COLO829 (cell line): ENCODE results near the gene FASTKD3.

Experiments used
- DNase-seq: peaks from one replicate; pipeline ENCODE4 v3.0.0; 2012; ENCODE audit warnings: low spot score

FASTKD3 gene

DNA sequence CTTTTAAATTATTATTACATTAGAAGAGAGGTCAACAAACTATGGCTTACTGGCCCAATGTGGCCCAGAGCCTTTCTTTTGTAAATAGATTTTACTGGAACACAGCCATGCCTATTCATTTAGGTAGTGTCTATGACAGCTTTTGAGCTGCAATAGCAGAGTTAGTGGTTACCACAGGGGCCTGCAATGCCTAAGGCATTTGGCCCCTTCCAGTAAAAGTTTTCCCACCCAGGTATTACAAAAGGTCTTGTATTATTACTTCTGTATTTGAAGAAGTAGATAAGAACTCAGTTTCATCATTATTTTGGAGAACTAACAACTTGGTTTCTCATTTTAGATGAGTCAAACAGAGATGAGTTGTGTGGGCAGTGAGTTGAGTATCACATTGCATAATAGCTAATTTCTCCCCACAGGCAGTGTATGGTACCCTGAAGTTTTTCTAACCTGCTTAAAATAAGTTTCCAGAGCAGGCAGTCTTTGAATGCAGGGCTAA, 9.6 kb upstream of the FASTKD3 start:
- DNase-seq: no peak

DNA sequence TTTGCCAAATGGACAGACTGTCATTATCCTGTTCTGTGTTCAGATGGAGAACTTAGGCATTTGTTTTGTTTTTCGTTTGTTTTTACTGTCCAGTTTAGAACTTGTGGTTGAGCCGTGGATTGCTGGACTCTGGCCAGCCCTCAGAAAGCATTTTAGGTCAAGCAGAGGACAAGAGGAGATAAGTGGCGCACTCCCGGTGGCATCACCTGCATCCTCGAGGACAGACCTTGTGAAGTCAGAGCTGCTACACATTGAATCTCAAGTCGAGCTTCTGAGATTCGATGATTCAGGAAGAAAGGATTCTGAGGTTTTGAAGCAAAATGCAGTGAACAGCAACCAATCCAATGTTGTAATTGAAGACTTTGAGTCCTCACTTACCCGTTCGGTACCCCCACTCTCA, 9.0 kb upstream of the FASTKD3 start:
- no peak for DNase-seq

DNA sequence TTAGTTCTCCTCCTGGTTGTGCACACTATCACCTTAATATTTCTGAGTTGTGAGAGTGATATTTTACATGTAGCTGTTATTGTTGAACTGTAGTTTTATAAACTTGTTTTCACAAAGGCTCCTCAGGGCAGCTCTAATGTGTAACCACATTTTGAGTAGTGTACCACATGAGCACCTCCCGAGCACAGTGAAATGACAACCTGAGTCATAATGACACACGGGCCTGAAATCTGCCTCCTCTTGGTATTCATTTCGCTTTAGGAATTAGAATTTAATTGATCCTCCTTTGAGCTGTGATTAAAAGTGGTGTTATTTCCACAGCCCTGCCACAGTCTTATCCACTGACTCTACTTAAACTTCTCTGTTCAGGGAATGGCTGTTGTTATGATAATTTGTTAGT, 8.0 kb upstream of the FASTKD3 start:
- DNase-seq: no peak

DNA sequence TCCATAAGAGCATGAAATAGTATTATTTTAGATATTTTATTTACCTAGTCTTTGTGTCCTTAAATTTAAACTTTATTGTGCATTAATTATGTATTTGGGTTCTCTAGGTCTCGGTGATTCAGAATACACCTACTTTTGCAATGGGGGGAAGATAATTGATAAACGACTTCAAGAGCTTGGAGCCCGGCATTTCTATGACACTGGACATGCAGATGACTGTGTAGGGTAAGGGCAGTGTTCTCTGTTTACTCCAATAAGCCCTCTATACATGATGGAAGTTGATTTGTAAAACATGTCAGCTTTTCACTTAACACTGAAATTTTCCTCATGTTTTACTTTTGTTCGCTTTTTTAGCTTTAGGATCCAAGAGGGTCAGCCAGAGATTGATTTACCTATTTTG, 6.3 kb upstream of the FASTKD3 start:
- DNase-seq: no peak

DNA sequence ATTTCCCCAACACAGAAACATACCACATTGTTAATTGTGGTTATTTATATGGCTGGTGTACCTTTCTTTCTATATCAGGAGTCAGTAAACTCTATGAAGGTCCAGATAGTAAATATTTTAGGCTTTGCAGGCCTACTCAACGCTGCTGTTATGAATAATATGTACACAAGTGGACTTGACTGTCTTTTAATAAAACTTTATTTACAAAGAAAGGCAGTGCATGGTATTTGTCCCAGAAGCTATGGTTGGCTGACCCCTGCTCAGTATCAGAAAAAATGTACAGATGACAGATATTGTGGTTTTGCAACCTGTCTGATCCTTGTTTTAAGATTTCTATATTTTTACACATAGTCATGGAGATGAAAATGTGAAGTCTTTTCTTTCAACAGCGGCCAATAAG, 5.8 kb upstream of the FASTKD3 start:
- no peak for DNase-seq

DNA sequence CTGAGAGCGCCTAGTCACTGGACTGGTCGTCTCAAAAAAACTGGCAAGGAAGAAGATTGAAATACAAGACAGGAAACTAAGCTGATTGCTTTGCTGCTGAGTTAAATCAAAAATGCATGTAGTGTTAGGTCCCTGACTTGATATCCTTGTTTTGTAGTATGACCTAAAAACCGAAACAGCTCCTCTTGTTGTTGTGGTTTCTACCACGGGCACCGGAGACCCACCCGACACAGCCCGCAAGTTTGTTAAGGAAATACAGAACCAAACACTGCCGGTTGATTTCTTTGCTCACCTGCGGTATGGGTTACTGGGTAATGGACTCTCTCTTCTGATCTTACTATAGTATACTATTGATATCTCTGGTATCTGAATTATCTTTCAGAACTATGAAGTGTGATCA, 4.4 kb upstream of the FASTKD3 start:
- DNase-seq: no peak

DNA sequence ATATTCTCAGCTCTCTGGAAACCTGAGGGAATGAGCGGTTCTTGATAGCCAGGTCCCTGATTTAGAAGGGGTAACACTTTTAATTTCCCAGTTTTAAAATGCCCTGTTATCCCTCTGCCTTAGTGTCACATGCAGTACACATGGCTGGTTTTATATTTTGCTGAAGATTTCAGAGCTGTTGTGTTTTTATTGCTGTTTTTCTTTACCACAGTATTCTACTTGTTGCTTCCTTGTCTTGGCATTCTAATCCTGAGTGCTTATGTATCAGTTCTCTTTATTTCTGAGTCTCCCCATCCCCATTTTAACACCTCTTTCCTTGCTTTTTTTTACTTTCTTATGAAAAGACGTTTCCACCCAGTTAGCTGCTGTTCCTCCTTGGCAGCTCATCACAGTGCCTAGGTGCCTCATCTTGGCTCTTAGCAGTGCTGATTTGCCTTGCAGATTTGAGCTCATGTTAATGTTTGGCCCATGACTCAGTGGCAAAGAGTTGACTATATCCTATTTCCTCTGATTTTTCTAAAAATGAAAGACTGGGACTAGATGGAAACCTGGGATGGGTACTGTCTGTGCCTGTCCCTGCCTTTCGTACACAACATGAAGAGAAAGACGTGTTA, 3.8 kb upstream of the FASTKD3 start:
- no peak for DNase-seq

DNA sequence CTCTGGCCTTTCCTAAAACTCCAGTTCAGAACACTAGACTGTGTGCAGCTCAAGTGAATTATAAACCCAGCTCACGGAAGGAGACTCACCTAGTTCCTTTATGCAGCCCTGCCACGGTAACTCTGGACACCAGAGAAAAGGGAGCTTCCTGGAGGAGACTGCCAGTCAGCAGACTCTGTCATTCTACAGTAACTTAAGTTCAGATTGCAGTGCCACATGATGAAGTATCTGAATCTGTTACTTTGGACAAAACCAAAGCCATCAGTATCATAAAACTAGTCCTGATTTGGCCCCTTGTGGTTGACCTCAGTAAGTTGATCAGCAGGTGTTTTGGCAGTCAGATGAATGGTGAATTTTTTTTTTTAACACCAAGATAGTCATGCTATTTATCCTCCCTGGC, 2.8 kb upstream of the FASTKD3 start:
- no peak for DNase-seq

DNA sequence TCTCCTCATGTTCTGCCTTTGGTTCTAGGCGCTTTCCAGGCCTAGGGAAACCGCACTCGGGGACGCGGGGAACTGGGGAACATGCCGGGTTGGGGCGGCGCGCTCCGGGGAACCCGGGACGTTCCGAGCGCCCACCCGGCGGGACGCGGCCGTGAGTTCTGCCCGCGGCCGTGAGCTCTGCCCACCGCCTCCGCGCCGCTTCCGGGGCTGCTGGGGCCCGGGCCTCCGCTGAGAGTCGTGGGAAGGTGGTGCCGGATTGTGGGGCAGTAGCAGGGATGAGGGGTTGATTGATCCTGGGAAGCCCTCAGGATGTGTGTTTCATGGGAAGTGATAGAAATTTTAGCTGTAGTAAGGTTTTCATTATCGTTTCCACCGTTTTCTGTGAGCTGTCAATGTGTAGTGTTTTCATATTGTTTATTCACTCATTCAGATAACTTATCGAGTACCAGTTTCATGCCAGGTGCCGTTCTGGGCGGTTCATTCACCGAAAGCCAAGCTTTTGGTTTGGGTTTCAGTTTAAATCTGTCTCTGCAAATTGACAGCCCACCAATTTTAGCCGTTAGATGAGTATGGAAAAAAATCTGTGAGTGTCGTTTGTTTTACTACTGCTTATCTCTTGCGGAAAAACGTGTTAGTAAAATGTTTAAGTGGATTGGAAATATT, 774 bp upstream of the FASTKD3 start:
- no peak for DNase-seq

DNA sequence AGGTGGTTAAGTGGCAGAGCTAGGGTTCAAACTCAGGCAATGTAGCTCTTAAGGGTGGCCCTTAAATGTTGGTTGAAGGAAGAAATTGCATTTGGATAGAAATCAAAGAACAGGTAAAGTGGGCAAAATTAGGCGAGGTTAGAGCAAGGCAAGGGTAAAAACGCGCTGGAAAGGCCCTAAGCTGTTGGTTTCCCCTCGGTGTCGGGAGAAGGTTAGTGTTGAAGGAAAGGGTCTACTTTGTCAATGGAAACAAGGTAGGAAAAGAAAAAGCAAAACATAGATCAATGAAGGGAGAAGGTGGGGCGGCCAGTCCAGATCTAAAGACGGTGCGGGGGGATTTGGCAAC, 431 bp downstream of the FASTKD3 start:
- DNase-seq: no peak

DNA sequence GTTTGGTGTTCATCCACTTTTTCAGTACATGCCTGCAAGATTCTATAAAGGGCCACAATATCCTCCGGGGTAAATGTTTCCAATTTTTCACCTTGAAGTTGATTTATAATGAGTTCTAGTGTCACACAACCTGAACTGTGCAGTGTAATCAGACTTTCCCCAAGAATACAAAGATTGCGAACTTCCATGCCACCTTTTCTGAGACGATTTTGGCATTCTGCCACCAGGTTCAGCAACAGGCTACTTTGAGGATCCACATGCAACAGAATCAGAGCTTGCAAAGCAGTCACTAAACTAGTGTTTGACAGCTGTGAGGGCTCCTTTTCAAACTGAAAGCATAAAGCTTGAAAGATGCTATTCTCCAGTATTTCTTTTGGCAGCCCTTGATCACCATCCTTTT, 1.6 kb downstream of the FASTKD3 start:
- no peak for DNase-seq

DNA sequence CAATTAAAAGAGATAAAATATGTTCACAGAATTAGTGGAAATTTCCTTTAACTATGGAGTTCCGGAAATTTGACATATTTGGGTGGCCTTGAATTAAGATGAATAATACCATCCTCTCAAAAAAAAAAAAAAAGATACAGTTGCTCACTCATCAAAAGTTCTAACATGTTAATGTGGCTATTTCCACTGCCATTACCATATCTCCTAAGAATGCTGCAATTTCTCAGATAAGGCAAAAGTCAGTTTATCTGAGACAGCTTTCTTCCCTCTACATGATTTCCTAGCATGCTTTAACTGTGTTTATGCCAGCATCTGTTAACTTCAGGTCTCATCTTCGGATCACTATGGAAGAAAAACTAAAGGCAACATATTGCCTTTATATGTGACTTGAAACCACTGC, 2.6 kb downstream of the FASTKD3 start:
- DNase-seq: no peak

DNA sequence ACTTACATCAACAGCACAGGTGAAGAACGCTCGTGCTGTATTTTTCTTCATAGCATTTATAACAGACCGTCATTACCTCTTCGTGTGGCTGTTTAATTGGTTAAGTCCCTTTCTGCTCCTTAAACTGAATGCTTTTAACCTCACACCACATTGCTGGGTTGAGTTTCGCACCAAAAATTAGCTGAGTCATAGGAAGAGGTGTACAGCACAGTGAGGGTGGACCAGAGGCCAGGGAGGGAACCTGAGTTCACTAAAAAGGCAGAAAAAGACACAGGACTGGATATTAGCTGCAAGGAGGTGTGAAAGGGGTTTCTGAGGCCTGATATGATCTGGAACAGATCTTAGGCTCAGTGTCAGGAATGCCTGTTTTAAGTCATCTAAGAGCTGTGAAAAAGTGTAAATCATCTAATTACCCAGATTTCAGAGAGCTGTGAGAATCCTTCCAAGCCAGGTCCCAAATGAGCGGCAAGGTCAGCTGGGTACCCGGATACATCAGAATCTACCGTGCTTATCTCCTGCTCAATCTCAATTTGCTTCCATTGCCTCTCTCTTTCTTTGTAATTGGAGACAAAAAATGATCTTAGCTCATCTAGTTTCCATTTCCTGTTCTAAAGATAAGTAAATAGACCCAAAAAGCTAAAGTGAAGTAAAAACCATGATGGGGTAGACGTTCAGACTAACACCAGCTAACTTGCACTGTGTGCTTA, 10.8 kb downstream of the FASTKD3 start:
- DNase-seq: no peak

DNA sequence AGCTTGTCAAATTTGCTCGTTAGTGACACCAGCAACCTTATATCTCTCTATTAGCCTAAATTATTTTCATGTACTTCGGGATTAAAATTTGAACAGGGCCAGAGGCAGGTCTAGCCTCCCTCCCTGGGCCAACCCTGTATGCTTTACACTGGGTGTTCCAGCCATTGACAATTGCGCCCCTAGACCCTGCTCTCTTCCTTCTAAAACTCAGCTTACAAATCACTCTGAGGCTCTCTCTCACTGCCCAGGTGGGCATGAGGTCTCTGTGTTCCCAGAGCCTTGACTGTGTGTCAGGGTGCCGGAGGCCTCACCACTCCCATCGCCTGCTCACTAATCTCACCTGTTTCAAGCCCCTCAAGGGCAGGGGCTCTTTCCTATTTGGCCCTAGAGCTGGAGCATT, 11.5 kb downstream of the FASTKD3 start:
- no peak for DNase-seq

DNA sequence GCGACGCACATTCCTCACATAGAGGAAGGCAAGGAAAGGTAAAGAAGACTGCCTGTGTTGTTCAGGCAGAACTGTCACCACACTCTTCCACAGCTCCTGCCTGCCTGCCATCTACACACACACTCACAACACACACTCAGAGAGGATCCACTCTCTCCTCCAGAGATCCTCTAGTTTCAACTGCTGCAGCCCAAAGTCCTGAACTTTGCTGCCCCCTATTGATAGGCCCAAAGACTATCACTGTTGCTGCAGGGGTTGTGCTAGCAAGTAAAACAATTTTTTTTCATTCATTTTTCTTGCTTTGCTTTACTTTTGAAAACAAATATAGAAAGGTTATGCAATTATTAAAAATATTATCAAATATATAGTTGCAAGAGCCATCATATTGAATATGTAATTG, 12.0 kb downstream of the FASTKD3 start:
- no peak for DNase-seq

DNA sequence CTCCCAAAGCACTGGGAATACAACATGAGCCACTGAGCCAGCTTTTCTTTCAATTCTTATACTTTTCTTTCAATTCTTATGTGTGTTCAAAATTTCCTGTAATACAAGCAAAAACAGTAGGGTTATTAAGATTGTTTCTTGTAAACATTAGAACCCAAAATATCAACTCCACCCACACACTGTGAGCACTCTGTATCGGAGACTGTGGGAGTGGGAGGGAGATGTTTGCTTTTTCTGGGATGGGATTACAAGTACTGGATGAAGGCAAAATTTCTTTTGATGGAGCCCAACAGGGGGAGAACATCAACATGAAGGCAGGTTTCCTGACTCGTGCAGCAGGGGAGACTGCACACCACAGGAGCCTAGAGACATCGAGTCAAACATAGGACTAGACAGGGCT, 13.2 kb downstream of the FASTKD3 start:
- DNase-seq: no peak

DNA sequence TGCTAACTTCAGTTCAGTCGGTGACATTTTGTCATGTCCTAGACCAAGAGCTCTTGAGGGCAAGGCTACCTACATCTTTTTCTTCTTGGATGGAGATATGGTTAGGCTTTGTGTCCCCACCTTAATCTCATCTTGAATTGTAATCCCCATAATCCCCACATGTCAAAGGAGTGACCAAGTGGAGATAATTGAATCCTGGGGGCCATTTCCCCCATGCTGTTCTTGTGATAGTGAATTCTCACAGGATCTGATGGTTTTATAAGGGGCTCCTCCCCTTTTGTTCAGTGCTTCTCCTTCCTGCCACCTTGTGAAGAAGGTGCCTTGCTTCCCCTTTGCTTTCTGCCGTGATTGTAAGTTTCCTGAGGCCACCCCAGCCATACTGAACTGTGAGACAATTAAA, 15.8 kb downstream of the FASTKD3 start:
- DNase-seq: no peak

DNA sequence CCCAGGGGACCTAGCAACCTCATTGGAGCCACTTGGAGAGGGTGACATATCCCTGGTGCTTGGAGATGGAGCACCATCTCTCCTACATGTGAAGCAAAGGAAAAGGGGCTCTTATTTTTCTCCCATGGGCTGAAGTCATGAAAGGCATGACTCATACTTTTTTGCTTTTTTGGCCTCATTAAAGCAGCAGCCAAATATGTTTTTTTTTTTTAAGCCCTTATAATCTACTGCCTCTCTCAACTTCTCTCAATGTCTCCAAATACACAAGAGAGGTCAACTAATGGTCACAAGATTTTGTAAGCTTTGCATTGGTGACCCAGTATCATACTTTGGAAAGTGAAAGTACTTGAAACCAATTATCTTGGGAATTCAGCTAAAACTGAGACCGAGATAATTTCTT, 16.3 kb downstream of the FASTKD3 start:
- no peak for DNase-seq

DNA sequence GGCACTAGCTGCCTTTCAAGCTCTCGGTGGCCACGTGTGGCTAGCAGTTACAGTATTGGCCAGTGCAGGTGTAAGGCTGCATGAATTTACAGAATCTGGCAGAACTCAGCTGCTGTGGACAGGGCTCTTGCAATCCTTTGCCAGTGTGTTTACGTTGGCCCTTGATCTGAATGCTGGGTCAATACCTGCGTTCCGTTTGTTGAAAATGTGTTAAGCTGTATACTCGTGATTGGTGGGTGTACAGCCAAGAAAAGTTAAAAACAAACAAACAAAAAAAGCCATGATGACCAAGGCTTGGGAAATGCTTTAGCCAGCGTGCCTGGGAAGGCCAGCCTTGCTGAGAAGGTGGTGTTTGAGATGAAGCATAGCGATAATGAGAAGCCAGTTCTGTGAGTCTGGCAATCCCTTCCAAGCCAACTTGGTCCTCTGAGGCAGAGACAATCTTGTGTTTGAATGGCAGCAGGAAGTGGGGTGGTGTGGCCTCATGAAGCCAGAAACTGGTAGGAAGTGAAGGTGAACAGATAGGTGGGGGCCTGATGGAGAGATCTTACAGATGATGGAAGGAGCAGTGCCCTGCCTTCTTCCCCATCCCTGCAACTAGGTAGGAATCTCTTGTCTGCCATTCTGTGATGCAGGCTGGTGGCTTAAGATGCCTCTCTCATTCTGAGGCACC, 17.1 kb downstream of the FASTKD3 start:
- DNase-seq: no peak

DNA sequence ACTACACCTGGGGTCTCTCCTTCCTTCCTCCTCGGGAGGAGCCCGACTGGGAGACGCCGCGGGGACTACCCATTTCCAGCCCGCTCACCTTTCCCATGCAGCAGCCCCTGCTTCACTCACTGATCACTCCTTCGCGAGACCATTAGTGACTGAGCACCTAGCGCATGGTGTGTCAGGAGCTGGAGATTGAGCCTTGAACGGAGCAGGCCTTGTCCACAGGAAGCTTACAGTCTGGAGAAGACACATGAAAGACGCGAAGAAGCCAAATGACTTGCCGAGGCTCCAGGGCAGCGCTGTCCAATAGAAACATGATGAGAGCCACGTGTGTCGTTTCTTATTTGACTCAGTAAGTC, 17.6 kb downstream of the FASTKD3 start:
- DNase-seq: no peak

DNA sequence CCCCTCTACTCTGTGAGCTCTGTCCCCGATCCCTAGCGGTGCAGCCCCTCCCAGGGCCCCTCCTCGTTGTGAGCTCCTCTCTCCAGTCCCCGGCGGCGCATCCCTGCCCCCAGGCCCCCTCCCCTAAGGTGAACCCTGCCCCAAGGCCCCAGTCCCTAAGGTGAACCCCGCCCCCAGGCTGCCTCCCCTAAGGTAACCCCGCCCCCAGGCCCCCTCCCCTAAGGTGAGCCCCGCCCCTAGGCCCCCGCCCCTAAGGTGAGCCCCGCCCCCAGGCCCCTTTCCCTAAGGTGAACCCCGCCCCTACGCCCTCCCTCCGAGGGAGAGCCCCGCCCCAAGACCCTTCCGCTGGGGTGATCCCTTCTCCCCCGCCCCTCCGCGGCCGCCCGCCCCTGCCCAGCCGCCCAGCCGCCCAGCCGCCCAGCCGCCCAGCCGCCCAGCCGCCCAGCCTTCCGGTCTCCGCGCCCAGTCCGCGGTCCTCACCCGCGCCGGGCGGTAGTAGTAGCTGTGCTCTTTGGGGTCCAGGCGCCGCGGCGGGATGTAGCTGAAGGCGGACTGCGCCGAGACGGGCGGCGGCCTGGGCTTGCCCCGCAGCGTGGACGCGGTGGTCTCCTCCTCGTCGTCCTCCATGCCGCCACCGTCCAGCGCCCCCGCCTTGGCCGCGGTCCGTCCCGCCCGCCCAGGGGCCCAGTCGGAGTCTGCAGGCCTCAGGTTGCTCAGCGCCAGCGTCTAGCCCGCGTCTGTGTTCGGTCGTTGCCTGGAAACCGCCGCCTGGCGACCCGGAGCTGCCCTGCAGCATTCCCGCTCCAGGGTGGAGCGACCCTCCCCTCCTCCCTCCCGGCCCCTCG, 18.2 kb downstream of the FASTKD3 start, which contains the start of gene CFAP90:
Gene CFAP90, minus strand, starts transcription at position 739 of the 845 bp plus-strand sequence. Its CDS starts 112 bp downstream, at position 627.
- DNase-seq: no peak
